Effector CD4-positive, alpha-beta T cell (primary cell): ENCODE data around the gene PPP2R5D.
"Not testable (repeated sequence)": the region's sequence is repeated elsewhere in the genome, so short reads cannot be mapped to it uniquely, and the experiment has no call there.

ENCODE experiments used
- DNase-seq: peaks from one replicate; pipeline ENCODE4 v3.0.0-alpha.2; 2020
- total RNA-seq: gene quantifications from one replicate; lab custom pipeline; 2026; lab: John Stamatoyannopoulos, UW

PPP2R5D gene
- 51.6 reads per million, percentile 69 among the genes with 10 or more reads in this experiment for total RNA-seq

- DNase-seq: peak; percentile 96
Observed at GRCh38 chr6:42984001-42984923, at the start of gene PPP2R5D. PPP2R5D (plus strand) TSS chr6:42984570; CDS start chr6:42984678, 108 bp downstream.

- no peak for DNase-seq
Observed at GRCh38 chr6:42935322-42935721, 49.0 kb upstream of the PPP2R5D start.

- no peak for DNase-seq
Observed at GRCh38 chr6:42936398-42936797, 48.0 kb upstream of the PPP2R5D start.

GRCh38 chr6:42937548-42938427 is 46.6 kb upstream of the PPP2R5D start:
- DNase-seq: no peak

GRCh38 chr6:42938428-42938796 is 46.0 kb upstream of the PPP2R5D start:
- no peak for DNase-seq

GRCh38 chr6:42938987-42939809 is 45.2 kb upstream of the PPP2R5D start:
- no peak for DNase-seq

DNA sequence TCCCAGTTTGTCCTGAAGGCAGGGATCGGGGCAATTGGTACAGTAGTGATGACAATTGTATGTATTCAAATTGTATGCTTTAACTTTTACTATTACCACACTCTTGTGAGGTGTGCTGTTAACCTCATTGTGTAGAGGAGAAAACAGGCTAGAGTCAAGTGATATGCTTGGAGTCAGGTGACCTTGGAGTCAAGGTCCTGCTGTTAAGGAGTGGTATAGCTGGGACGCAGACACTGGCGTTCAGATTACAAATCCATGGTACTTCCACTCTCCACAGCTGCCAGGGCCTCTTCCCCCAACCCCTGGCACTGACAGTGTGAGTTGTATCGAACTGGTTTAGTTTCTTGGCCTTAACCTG is 44.6 kb upstream of the PPP2R5D start:
- no peak for DNase-seq

DNA sequence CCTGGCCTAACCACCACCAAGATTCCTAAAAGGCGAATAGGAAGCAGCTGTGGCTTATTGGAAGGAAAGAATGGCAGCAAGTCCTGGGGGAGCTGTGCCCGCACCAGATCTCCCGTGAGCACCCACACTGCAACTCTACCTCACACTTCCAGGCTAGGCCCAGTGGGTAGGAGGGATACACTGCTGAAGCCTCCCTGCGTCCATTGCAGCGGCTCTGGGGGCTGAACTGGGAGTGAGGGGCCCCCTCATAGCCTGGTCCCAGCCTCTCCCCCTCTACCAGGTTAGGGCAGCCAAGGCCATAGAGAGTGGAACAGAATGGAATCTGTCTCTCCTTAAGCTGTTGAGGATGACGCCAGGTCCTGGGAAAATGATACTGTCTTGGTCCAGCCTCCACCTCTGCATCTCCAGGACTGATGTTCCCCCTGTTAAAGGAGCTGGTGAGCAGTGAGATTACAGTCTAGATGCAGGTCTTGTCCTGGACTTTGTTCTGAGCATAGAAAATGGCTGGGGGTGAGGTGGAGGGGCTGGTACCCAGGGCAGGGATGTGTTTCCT is 43.8 kb upstream of the PPP2R5D start:
- no peak for DNase-seq

- DNase-seq: not testable (repeated sequence)
Observed at GRCh38 chr6:42941356-42941755, 43.0 kb upstream of the PPP2R5D start.

- DNase-seq: no peak
Observed at GRCh38 chr6:42942444-42942843, 41.9 kb upstream of the PPP2R5D start.

DNA sequence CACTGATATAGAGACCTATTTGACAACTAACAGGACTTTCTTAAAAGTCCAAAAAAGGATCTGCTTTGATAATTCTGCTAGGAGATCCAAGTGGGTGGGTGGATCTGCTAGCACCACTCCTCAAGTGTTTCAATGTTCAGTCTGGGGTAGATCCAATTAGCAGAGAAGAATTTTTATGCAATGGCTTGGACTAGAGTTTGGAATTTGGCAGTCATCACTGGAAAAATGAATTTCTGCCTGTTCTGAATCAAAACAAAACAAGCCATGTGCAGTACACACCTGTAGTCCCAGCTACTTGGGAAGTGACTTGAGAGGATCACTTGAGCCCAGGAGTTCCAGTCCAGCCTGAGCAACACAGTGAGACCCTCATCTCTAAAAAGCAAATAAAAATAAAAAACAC is 36.4 kb upstream of the PPP2R5D start:
- no peak for DNase-seq

- DNase-seq: no peak
Observed at GRCh38 chr6:42952389-42952788, 32.0 kb upstream of the PPP2R5D start.

DNA sequence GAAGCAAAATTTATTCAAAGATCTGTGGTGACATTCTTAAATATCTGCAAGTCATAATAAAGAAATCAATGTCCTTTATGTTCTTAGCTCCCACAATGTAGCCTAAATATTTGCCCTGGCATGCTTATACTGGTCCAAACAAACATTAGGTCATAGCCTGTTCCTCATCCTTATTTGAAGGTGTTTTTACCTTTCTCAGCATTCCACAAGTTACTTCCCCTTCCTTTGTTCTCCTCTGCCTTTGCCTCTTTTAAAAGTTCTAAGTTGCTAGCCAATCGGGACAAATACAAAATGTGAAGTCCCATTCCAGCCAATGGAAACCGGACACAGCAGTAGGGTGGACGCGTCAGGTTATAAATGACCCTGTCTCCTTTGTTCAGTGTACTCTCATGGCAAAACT is 30.0 kb upstream of the PPP2R5D start:
- not testable (repeated sequence) for DNase-seq

GRCh38 chr6:42958125-42958524 is 26.2 kb upstream of the PPP2R5D start:
- no peak for DNase-seq

DNA sequence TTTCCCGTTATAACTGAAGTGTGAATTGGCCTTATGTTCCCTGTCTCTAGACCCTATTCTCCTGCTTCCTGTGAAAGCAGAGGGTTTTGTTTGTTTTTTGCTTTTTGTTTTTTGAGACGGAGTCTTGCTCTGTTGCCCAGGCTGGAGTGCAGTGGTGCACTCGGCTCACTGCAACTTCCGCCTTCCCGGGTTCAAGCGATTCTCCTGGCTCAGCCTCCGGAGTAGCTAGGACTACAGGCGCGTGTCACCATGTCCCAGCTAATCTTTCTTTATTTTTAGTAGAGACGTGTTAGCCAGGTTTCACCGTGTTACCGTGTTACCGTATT is 24.5 kb upstream of the PPP2R5D start:
- no peak for DNase-seq

- DNase-seq: peak; percentile 18
Observed at GRCh38 chr6:42960243-42961019, 23.9 kb upstream of the PPP2R5D start, which contains the start of gene GNMT. GNMT (plus strand) TSS chr6:42960754; CDS start chr6:42960768, 14 bp downstream.

GRCh38 chr6:42961020-42961470 is 23.3 kb upstream of the PPP2R5D start:
- DNase-seq: no peak

- no peak for DNase-seq
Observed at GRCh38 chr6:42962096-42962495, 22.3 kb upstream of the PPP2R5D start.

DNA sequence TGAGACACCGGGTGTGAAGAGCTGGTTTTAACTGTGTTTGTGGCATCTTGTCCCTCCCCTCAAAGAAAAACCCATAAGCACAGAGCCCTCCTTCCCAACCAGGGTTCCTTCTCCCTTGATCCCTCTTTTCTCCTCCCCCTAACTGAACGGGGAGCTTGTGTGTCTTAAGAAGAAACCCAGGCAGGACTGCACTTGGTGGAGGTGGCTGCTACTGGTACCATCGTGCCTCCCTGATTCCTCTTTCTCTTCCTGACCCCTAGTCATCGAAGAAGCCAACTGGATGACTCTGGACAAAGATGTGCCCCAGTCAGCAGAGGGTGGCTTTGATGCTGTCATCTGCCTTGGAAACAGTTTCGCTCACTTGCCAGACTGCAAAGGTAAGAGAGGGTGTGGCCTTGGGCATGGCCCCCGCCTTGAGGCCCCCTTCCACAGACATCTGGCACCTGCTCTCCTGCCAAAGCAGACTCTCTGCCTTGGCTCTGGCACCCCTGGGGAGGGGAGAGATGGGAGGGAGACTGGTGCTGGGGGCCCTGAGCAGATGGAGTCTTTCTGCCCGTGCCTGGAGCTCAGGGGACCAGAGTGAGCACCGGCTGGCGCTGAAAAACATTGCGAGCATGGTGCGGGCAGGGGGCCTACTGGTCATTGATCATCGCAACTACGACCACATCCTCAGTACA is 21.7 kb upstream of the PPP2R5D start:
- DNase-seq: no peak

DNA sequence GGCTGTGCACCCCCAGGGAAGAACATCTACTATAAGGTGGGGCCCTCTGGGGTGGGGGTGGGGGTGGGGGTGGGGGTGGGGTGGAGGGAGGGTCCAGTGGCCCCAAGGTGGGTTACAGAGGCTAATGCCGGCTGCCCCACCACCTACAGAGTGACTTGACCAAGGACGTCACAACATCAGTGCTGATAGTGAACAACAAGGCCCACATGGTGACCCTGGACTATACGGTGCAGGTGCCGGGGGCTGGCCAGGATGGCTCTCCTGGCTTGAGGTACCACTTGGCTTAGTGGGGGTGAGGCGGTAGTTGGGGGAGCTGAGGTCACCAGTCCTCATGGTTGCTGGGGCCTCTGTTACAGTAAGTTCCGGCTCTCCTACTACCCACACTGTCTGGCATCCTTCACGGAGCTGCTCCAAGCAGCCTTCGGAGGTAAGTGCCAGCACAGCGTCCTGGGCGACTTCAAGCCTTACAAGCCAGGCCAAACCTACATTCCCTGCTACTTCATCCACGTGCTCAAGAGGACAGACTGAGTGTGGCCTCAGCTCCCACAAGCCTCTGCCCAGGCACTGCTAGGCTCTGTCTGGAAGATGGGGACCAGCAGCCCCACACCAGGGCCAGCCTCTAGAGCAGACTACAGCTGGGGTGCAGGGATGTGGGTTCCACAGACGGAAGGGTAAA is 21.1 kb upstream of the PPP2R5D start:
- no peak for DNase-seq
